Mesenchymal stem cell (in vitro differentiated cells and primary cell): ENCODE measurements around the gene ATP6V0D1.

Source experiments
- DNase-seq: peaks from one replicate; pipeline ENCODE4 v3.0.0-alpha.2; 2013
- H2AFZ ChIP-seq: one replicate; pipeline ENCODE4 v1.6.1; 2013; ENCODE audit warnings: low read depth, mild to moderate bottlenecking, control low read depth, inconsistent platforms, low read length, moderate library complexity
- H2AK5ac ChIP-seq: 2 replicates; pipeline ENCODE4 v1.6.1; 2013; ENCODE audit warnings: low read length, moderate library complexity, mild to moderate bottlenecking, inconsistent platforms; ENCODE audit not compliant: severe bottlenecking
- H2BK120ac ChIP-seq: one replicate; pipeline ENCODE4 v1.6.1; 2013; ENCODE audit warnings: low read depth, mild to moderate bottlenecking, inconsistent platforms, low read length, moderate library complexity
- H2BK12ac ChIP-seq, 2 experiments: one replicate each; pipeline ENCODE4 v1.6.1; 2013; ENCODE audit warnings: inconsistent platforms in 2 of 2, low read length in 2 of 2, mild to moderate bottlenecking in 2 of 2, moderate library complexity in 2 of 2, control low read depth in 1 of 2
- H2BK15ac ChIP-seq: one replicate; pipeline ENCODE4 v1.6.1; 2013; ENCODE audit warnings: mild to moderate bottlenecking, low read depth, inconsistent platforms; ENCODE audit not compliant: poor library complexity, severe bottlenecking
- H2BK5ac ChIP-seq: 2 replicates; pipeline ENCODE4 v1.6.1; 2013; ENCODE audit warnings: low read depth, mild to moderate bottlenecking, low read length, control low read depth, inconsistent platforms; ENCODE audit not compliant: poor library complexity, severe bottlenecking
- H3K14ac ChIP-seq, 2 experiments: one replicate each; pipeline ENCODE4 v1.6.1; 2013; ENCODE audit warnings: inconsistent platforms in 2 of 2, low read length in 2 of 2, control low read depth in 1 of 2, mild to moderate bottlenecking in 1 of 2, moderate library complexity in 1 of 2
- H3K18ac ChIP-seq, 2 experiments: one replicate each; pipeline ENCODE4 v1.6.1; 2013; ENCODE audit warnings: inconsistent platforms in 2 of 2, low read length in 2 of 2, control low read depth in 1 of 2, low read depth in 1 of 2, mild to moderate bottlenecking in 1 of 2
- H3K23ac ChIP-seq, 2 experiments: one replicate each; pipeline ENCODE4 v1.6.1; 2013; ENCODE audit warnings: inconsistent platforms in 2 of 2, low read length in 2 of 2, mild to moderate bottlenecking in 2 of 2, moderate library complexity in 2 of 2, control low read depth in 1 of 2
- H3K27ac ChIP-seq: 2 replicates; pipeline ENCODE4 v1.5.1; 2013; ENCODE audit warnings: mild to moderate bottlenecking, moderate library complexity, low read length, control low read depth, inconsistent platforms; ENCODE audit not compliant: poor library complexity, severe bottlenecking
- H3K27me3 ChIP-seq, 2 experiments: 2 replicates each; pipeline versions ENCODE4 v1.6.1 to v1.7.0; 2013; ENCODE audit warnings: low read length in 2 of 2, mild to moderate bottlenecking in 2 of 2, moderate library complexity in 2 of 2, control low read depth in 1 of 2, inconsistent platforms in 1 of 2; ENCODE audit not compliant: control insufficient read depth in 1 of 2, insufficient read depth in 1 of 2
- H3K36me3 ChIP-seq, 2 experiments: 2 replicates each; pipeline versions ENCODE4 v1.6.1 to v1.7.0; 2013; ENCODE audit warnings: low read length in 2 of 2, control low read depth in 1 of 2, inconsistent platforms in 1 of 2, low read depth in 1 of 2, mild to moderate bottlenecking in 1 of 2; ENCODE audit not compliant: insufficient read depth in 2 of 2, control insufficient read depth in 1 of 2
- H3K4ac ChIP-seq, 2 experiments: one replicate each; pipeline ENCODE4 v1.6.1; 2013; ENCODE audit warnings: inconsistent platforms in 2 of 2, low read length in 2 of 2, mild to moderate bottlenecking in 2 of 2, moderate library complexity in 2 of 2, control low read depth in 1 of 2, low read depth in 1 of 2
- H3K4me1 ChIP-seq: 2 replicates; pipeline ENCODE4 v1.6.1; 2013; ENCODE audit warnings: low read depth, low read length, control low read depth; ENCODE audit not compliant: control insufficient read depth, insufficient read depth
- H3K4me2 ChIP-seq: 2 replicates; pipeline ENCODE4 v1.6.1; 2013; ENCODE audit warnings: low read length, mild to moderate bottlenecking, inconsistent platforms; ENCODE audit not compliant: poor library complexity, severe bottlenecking
- H3K4me3 ChIP-seq, 2 experiments: 2 replicates each; pipeline versions ENCODE4 v1.5.1 to v1.7.0; 2013; ENCODE audit warnings: low read length in 2 of 2, mild to moderate bottlenecking in 2 of 2, control low read depth in 1 of 2, low read depth in 1 of 2; ENCODE audit not compliant: insufficient read depth in 1 of 2
- H3K79me1 ChIP-seq: replicated peaks from 2 replicates; pipeline ENCODE4 v1.6.1; 2013; ENCODE audit warnings: mild to moderate bottlenecking, control low read depth, low read length, inconsistent platforms; ENCODE audit not compliant: poor library complexity, severe bottlenecking
- H3K9ac ChIP-seq: 2 replicates; pipeline ENCODE4 v1.7.0; 2013; ENCODE audit warnings: mild to moderate bottlenecking, low read length, moderate library complexity
- H3K9me3 ChIP-seq: 2 replicates; pipeline ENCODE4 v1.7.0; 2013; ENCODE audit warnings: mild to moderate bottlenecking, low read length; ENCODE audit not compliant: control insufficient read depth
- H4K8ac ChIP-seq: one replicate; pipeline ENCODE4 v1.6.1; 2013; ENCODE audit warnings: inconsistent platforms, mild to moderate bottlenecking, low read length, moderate library complexity
- H4K91ac ChIP-seq: one replicate; pipeline ENCODE4 v1.6.1; 2013; ENCODE audit warnings: mild to moderate bottlenecking, low read length, inconsistent platforms
- WGBS: methylation state at CpG from one replicate; pipeline ENCODE4 v1.1.7; 2013; ENCODE audit warnings: mixed read lengths; 5-methylcytosine and 5-hydroxymethylcytosine counted together

Gene ATP6V0D1

GRCh38 chr16:67461600-67462278 lies 19.2 kb downstream of the ATP6V0D1 start:
- 88% methylated on average over 6 of the region's 8 CpGs for WGBS

GRCh38 chr16:67460961-67461360 lies 20.0 kb downstream of the ATP6V0D1 start:
- Histone ChIP-seq H3K4me2 (no peak overlapping the region), H4K91ac (no peak overlapping the region), H2BK12ac (no peak overlapping the region), H3K23ac (no peak overlapping the region), H2BK15ac (no peak overlapping the region), H3K36me3 (peaks cover 22 to 42% of the 10 kb centered on the region in 2 experiments), H3K27ac (no peak overlapping the region), H3K4me3 (no peak overlapping the region), H3K9me3 (no peaks in the 10 kb centered on the region), H3K4me1 (peaks cover 51% of the 10 kb centered on the region), H2AFZ (no peak overlapping the region), H3K14ac (no peak overlapping the region), H4K8ac (no peak overlapping the region), H3K9ac (no peak overlapping the region), H3K79me1 (peaks cover 58% of the 10 kb centered on the region), H3K27me3 (no peaks in the 10 kb centered on the region), H2BK5ac (no peak overlapping the region), H2BK120ac (no peak overlapping the region), H2AK5ac (no peak overlapping the region), H3K4ac (no peak overlapping the region), H3K18ac (no peak overlapping the region)
- 100% methylated on average over 1 of the region's 2 CpGs for WGBS
- DNase-seq: no peak

More at GRCh38 chr16:67461600-67462278, 19.2 kb downstream of the ATP6V0D1 start:
- no peak overlapping the region for H2AK5ac ChIP-seq
- H3K4me3 ChIP-seq: no peak overlapping the region
- H3K79me1 ChIP-seq: peaks cover 59% of the 10 kb centered on the region
- no peak overlapping the region for H2BK12ac ChIP-seq
- H3K9me3 ChIP-seq: no peaks in the 10 kb centered on the region
- H3K36me3 ChIP-seq: peaks cover 22 to 42% of the 10 kb centered on the region in 2 experiments
- no peak overlapping the region for H3K18ac ChIP-seq
- no peak overlapping the region for H3K4ac ChIP-seq
- no peak overlapping the region for H2BK5ac ChIP-seq
- peak overlapping the region; percentile 25 for H3K9ac ChIP-seq
- H3K14ac ChIP-seq: no peak overlapping the region
- DNase-seq: no peak
- H3K23ac ChIP-seq: no peak overlapping the region
- no peak overlapping the region for H4K8ac ChIP-seq
- H2AFZ ChIP-seq: no peak overlapping the region
- no peak overlapping the region for H3K27ac ChIP-seq
- no peak overlapping the region for H4K91ac ChIP-seq
- H2BK120ac ChIP-seq: no peak overlapping the region
- no peaks in the 10 kb centered on the region for H3K27me3 ChIP-seq
- H2BK15ac ChIP-seq: no peak overlapping the region
- no peak overlapping the region for H3K4me2 ChIP-seq
- peaks cover 55% of the 10 kb centered on the region for H3K4me1 ChIP-seq

- Histone ChIP-seq H3K4me1 (peaks cover 44% of the 10 kb centered on the region), H3K9ac (no peak overlapping the region), H3K79me1 (peaks cover 61% of the 10 kb centered on the region), H2BK5ac (no peak overlapping the region), H4K91ac (no peak overlapping the region), H3K14ac (no peak overlapping the region), H3K36me3 (peaks cover 22 to 45% of the 10 kb centered on the region in 2 experiments), H2AK5ac (no peak overlapping the region), H3K4ac (no peak overlapping the region), H3K27ac (no peak overlapping the region), H3K4me2 (no peak overlapping the region), H2AFZ (no peak overlapping the region), H3K9me3 (no peaks in the 10 kb centered on the region), H3K27me3 (no peaks in the 10 kb centered on the region), H4K8ac (no peak overlapping the region), H3K23ac (no peak overlapping the region), H2BK12ac (no peak overlapping the region), H3K18ac (no peak overlapping the region), H3K4me3 (no peak overlapping the region), H2BK15ac (peak overlapping the region; percentile 4), H2BK120ac (no peak overlapping the region)
- WGBS: 96% methylated on average over 5 of the region's 5 CpGs
- no peak for DNase-seq
Measured at GRCh38 chr16:67460168-67460567, 20.8 kb downstream of the ATP6V0D1 start.

GRCh38 chr16:67459861-67460150 lies 21.2 kb downstream of the ATP6V0D1 start:
- Histone ChIP-seq H2BK120ac (no peak overlapping the region), H2BK5ac (no peak overlapping the region), H4K91ac (no peak overlapping the region), H2BK15ac (peak overlapping the region; percentile 4), H3K4me2 (no peak overlapping the region), H3K4ac (no peak overlapping the region), H3K27ac (no peak overlapping the region), H3K79me1 (peaks cover 62% of the 10 kb centered on the region), H3K36me3 (peaks cover 25 to 48% of the 10 kb centered on the region in 2 experiments), H3K9me3 (no peaks in the 10 kb centered on the region), H3K27me3 (no peaks in the 10 kb centered on the region), H3K4me3 (no peak overlapping the region), H3K4me1 (peaks cover 44% of the 10 kb centered on the region), H3K18ac (peak overlapping the region in 1 of 2 experiments; percentile 18), H3K14ac (no peak overlapping the region), H2BK12ac (no peak overlapping the region), H2AFZ (no peak overlapping the region), H2AK5ac (no peak overlapping the region), H3K9ac (no peak overlapping the region), H4K8ac (no peak overlapping the region), H3K23ac (peak overlapping the region in 1 of 2 experiments; percentile 30)
- no peak for DNase-seq
- WGBS: 94% methylated on average over 3 of the region's 3 CpGs
